HepG2 (cell line): Measurements from ENCODE around the gene KRT10. TPM values are rescaled to one million over a fixed set of nuclear protein-coding genes. Genes with fewer than 3 reads are reported as not detected.

Experiments used
- DNMT3B ChIP-seq: conservative IDR thresholded peaks from 2 replicates; pipeline ENCODE4 v1.6.1; 2016; ENCODE audit warnings: missing biosample characterization, control low read depth
- GATA4 ChIP-seq: sonication (generic); IDR thresholded peaks from 2 replicates; pipeline ENCODE4 v1.6.1; 2016; ENCODE audit warnings: antibody characterized with exemption, low read depth, borderline replicate concordance
- TOE1 ChIP-seq: sonication (generic); formaldehyde crosslinking; IDR thresholded peaks from 2 replicates; pipeline ENCODE4 v1.4.0; 2020; ENCODE audit warnings: mild to moderate bottlenecking, missing genetic modification reagents
- ZNF431 ChIP-seq: sonication (generic); formaldehyde crosslinking; IDR thresholded peaks from 2 replicates; pipeline ENCODE4 v1.9.0; 2022; ENCODE audit warnings: missing genetic modification reagents, low read depth, mild to moderate bottlenecking, borderline replicate concordance
- ZNF484 ChIP-seq: sonication (generic); formaldehyde crosslinking; IDR thresholded peaks from 2 replicates; pipeline ENCODE4 v1.5.1; 2020; ENCODE audit warnings: mild to moderate bottlenecking, low read depth, missing genetic modification reagents, borderline replicate concordance
- polyA plus RNA-seq, 8 experiments: library from polyadenylated mRNA; depleted of rRNA in 3 of 8; stranded (reverse) in 7 of 8; unstranded in 1 of 8; fragments of >200 nt; fragmentation: Illumina TruSeq in 4 of 8; extraction: Trizol in 4 of 8; gene quantifications; 2 replicates each; pipeline versions ENCODE4 v1.2.1 to v1.2.3, GENCODE V29; 2011 to 2016; ENCODE audit warnings: low read depth in 4 of 8, missing spikeins in 1 of 8, mixed read lengths in 1 of 8; ENCODE audit not compliant: insufficient read depth in 1 of 8
- total RNA-seq, 5 experiments: library from RNA; depleted of rRNA; stranded (reverse); fragments of >200 nt; fragmentation: Illumina TruSeq; extraction: Trizol; gene quantifications; 2 replicates each; pipeline ENCODE4 v1.2.3, GENCODE V29; 2016; ENCODE audit warnings: low read depth in 1 of 5
- TF ChIP-seq, protein P1 (sequence below): sonication (generic); formaldehyde crosslinking; IDR thresholded peaks from 2 replicates; pipeline ENCODE4 v1.4.0; 2020; ENCODE audit warnings: mild to moderate bottlenecking, missing genetic modification reagents
- TF ChIP-seq, protein P2 (sequence below): sonication (generic); formaldehyde crosslinking; IDR thresholded peaks from 2 replicates; pipeline ENCODE4 v1.5.0; 2020; ENCODE audit warnings: mild to moderate bottlenecking, missing genetic modification reagents, moderate library complexity
- TF ChIP-seq, protein P3 (sequence below): sonication (generic); formaldehyde crosslinking; IDR thresholded peaks from 2 replicates; pipeline ENCODE4 v1.4.0; 2020; ENCODE audit warnings: missing genetic modification reagents, borderline replicate concordance
- TF ChIP-seq, protein P4 (sequence below): sonication (generic); formaldehyde crosslinking; IDR thresholded peaks from 2 replicates; pipeline ENCODE4 v1.4.0; 2020; ENCODE audit warnings: mild to moderate bottlenecking, missing genetic modification reagents

KRT10 gene
- total and polyA plus RNA-seq, 2 of the 13 experiments (the other 11 are each of a cell fraction or from before 2014, with no cell fraction given): 25.1 to 27.5 TPM

DNA sequence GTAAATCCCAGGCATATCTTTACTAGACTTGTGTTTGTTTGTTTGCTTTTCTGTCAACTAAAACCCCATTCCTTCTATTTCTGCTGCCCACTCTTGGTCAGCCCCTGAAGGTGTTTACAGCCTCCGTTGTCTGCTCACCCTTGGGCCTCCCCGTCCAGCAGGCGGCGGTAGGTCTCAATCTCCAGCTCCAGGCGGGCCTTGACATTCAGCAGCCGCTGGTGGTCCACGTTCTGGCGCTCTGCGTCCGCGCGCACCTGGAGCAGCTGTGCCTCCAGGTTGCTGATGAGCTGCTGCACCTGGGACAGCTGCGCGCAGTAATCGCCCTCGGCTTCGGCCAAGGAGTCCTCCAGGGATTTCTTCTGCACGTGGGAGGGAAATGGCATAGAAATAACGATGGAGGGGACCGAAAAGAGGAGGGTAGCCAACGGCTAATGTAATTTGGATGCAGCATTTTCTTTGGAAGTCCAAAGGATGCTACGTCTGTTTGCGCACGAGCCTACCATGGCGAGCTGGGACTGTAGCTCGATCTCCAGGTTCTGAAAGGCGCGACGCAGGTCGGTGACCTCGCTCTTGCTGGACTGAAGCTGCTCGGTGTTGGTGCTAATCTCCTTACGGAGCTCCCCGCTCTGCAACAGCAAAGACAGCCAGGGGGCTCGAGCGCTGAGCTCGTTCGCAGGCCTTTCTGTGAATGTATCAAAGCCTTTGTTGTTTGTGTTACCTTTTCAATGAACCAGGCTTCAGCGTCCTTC lies 40.7 kb upstream of the KRT10 start (continued):
- TF ChIP-seq, protein P1, sequence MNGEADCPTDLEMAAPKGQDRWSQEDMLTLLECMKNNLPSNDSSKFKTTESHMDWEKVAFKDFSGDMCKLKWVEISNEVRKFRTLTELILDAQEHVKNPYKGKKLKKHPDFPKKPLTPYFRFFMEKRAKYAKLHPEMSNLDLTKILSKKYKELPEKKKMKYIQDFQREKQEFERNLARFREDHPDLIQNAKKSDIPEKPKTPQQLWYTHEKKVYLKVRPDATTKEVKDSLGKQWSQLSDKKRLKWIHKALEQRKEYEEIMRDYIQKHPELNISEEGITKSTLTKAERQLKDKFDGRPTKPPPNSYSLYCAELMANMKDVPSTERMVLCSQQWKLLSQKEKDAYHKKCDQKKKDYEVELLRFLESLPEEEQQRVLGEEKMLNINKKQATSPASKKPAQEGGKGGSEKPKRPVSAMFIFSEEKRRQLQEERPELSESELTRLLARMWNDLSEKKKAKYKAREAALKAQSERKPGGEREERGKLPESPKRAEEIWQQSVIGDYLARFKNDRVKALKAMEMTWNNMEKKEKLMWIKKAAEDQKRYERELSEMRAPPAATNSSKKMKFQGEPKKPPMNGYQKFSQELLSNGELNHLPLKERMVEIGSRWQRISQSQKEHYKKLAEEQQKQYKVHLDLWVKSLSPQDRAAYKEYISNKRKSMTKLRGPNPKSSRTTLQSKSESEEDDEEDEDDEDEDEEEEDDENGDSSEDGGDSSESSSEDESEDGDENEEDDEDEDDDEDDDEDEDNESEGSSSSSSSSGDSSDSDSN (CRISPR knock-in tag): peak; percentile 27; the same call in 1 of the 2 replicates
- no peak for TF ChIP-seq TOE1 (CRISPR knock-in tag)
- TF ChIP-seq, protein P2, sequence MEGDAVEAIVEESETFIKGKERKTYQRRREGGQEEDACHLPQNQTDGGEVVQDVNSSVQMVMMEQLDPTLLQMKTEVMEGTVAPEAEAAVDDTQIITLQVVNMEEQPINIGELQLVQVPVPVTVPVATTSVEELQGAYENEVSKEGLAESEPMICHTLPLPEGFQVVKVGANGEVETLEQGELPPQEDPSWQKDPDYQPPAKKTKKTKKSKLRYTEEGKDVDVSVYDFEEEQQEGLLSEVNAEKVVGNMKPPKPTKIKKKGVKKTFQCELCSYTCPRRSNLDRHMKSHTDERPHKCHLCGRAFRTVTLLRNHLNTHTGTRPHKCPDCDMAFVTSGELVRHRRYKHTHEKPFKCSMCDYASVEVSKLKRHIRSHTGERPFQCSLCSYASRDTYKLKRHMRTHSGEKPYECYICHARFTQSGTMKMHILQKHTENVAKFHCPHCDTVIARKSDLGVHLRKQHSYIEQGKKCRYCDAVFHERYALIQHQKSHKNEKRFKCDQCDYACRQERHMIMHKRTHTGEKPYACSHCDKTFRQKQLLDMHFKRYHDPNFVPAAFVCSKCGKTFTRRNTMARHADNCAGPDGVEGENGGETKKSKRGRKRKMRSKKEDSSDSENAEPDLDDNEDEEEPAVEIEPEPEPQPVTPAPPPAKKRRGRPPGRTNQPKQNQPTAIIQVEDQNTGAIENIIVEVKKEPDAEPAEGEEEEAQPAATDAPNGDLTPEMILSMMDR: peak; percentile 88
- TF ChIP-seq DNMT3B (CRISPR knock-in tag): no peak
- TF ChIP-seq, protein P3, sequence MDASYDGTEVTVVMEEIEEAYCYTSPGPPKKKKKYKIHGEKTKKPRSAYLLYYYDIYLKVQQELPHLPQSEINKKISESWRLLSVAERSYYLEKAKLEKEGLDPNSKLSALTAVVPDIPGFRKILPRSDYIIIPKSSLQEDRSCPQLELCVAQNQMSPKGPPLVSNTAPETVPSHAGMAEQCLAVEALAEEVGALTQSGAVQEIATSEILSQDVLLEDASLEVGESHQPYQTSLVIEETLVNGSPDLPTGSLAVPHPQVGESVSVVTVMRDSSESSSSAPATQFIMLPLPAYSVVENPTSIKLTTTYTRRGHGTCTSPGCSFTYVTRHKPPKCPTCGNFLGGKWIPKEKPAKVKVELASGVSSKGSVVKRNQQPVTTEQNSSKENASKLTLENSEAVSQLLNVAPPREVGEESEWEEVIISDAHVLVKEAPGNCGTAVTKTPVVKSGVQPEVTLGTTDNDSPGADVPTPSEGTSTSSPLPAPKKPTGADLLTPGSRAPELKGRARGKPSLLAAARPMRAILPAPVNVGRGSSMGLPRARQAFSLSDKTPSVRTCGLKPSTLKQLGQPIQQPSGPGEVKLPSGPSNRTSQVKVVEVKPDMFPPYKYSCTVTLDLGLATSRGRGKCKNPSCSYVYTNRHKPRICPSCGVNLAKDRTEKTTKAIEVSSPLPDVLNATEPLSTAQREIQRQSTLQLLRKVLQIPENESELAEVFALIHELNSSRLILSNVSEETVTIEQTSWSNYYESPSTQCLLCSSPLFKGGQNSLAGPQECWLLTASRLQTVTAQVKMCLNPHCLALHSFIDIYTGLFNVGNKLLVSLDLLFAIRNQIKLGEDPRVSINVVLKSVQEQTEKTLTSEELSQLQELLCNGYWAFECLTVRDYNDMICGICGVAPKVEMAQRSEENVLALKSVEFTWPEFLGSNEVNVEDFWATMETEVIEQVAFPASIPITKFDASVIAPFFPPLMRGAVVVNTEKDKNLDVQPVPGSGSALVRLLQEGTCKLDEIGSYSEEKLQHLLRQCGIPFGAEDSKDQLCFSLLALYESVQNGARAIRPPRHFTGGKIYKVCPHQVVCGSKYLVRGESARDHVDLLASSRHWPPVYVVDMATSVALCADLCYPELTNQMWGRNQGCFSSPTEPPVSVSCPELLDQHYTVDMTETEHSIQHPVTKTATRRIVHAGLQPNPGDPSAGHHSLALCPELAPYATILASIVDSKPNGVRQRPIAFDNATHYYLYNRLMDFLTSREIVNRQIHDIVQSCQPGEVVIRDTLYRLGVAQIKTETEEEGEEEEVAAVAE (CRISPR knock-in tag): no peak
- no peak for TF ChIP-seq GATA4
- no peak for TF ChIP-seq ZNF431 (CRISPR knock-in tag)
- TF ChIP-seq ZNF484: no peak
- TF ChIP-seq, protein P4, sequence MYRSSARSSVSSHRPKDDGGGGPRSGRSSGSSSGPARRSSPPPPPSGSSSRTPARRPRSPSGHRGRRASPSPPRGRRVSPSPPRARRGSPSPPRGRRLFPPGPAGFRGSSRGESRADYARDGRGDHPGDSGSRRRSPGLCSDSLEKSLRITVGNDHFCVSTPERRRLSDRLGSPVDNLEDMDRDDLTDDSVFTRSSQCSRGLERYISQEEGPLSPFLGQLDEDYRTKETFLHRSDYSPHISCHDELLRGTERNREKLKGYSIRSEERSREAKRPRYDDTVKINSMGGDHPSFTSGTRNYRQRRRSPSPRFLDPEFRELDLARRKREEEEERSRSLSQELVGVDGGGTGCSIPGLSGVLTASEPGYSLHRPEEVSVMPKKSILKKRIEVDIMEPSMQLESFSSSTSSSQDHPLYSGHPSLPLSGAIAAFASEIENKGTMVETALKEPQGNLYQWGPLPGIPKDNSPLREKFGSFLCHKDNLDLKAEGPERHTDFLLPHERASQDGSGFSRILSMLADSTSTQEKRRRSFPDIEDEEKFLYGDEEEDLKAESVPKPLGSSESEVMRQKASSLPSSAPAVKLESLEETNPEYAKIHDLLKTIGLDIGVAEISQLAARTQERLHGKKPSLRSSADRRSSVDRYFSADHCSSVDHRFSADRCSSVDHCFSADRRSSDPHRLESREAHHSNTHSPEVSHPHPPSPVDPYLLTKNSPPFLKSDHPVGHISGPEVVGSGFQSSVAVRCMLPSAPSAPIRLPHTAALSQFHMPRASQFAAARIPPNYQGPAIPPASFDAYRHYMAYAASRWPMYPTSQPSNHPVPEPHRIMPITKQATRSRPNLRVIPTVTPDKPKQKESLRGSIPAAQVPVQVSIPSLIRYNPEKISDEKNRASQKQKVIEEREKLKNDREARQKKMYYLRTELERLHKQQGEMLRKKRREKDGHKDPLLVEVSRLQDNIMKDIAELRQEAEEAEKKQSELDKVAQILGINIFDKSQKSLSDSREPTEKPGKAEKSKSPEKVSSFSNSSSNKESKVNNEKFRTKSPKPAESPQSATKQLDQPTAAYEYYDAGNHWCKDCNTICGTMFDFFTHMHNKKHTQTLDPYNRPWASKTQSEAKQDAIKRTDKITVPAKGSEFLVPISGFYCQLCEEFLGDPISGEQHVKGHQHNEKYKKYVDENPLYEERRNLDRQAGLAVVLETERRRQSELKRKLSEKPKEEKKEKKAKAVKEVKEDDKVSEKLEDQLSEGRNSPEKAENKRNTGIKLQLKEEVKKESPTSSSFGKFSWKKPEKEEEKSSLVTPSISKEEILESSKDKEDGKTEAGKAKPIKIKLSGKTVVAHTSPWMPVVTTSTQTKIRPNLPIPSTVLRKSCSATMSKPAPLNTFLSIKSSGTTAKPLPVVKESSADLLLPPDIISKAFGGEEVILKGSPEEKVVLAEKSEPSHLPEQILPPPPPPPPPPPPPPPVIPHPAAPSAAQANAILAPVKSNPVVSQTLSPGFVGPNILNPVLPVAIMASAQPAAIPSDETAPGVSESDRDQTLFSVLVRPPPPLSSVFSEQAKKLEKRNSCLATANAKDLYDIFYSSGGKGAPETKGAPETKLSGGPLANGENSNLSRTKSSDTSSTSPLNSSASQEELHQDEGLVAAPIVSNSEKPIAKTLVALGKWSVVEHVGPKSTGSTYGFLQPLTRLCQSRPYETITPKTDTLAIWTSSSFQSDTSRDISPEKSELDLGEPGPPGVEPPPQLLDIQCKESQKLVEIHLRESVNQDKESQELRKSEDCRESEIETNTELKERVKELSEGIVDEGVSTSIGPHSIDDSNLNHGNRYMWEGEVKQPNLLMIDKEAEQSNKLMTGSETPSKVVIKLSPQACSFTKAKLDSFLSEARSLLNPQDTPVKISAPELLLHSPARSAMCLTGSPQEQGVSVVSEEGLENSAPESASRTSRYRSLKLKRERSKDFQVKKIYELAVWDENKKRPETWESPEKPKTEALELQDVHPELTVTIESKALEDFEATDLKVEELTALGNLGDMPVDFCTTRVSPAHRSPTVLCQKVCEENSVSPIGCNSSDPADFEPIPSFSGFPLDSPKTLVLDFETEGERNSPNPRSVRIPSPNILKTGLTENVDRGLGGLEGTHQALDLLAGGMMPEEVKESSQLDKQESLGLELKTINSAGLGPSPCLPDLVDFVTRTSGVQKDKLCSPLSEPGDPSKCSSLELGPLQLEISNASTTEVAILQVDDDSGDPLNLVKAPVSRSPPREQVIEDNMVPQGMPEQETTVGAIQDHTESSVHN (CRISPR knock-in tag): no peak
